Left lung (tissue), 10 donors: Measurements from ENCODE around the gene PASK. TPM values are rescaled to one million over a fixed set of nuclear protein-coding genes. Genes with fewer than 3 reads are reported as not detected.
"Not testable (repeated sequence)": the region's sequence is repeated elsewhere in the genome, so short reads cannot be mapped to it uniquely, and the experiment has no call there.

Experiments
- ATAC-seq: fragments of 200-7000 bp; cut with Tn5 transposase; one replicate; pipeline ENCODE4 v1.9.1; 2020; ENCODE audit warnings: moderate library complexity
- DNase-seq, 4 donors: peaks; one replicate each; pipeline ENCODE4 v3.0.0-alpha.2; 2013 to 2020
- H3K27ac ChIP-seq, 2 donors: fragments of 200-600 bp; sonication (generic) in 1 of 2; one replicate each; pipeline versions ENCODE4 v1.5.0 to v1.8.0; 2020 to 2021
- H3K27me3 ChIP-seq, 2 donors: fragments of 200-600 bp; sonication (generic) in 1 of 2; one replicate each; pipeline versions ENCODE4 v1.5.0 to v1.8.0; 2020 to 2021
- H3K36me3 ChIP-seq, 2 donors: fragments of 200-600 bp; sonication (generic) in 1 of 2; one replicate each; pipeline versions ENCODE4 v1.5.0 to v1.8.0; 2020 to 2021
- H3K4me1 ChIP-seq, 2 donors: fragments of 200-600 bp; one replicate each; pipeline ENCODE4 v1.8.0; 2021
- H3K4me3 ChIP-seq, 2 donors: fragments of 200-600 bp; sonication (generic) in 1 of 2; one replicate each; pipeline versions ENCODE4 v1.5.0 to v1.8.0; 2020 to 2021; ENCODE audit warnings: mild to moderate bottlenecking in 1 of 2
- H3K9me3 ChIP-seq, 2 donors: fragments of 200-600 bp; sonication (generic) in 1 of 2; one replicate each; pipeline versions ENCODE4 v1.5.0 to v1.8.0; 2020 to 2021
- intact Hi-C, 2 donors: fragments of 100-400 bp; cut with DNase I; formaldehyde crosslinking; loops; one replicate each; pipeline versions ENCODE4 v1.11.2 to v1.14.2; 2022
- polyA plus RNA-seq, 6 donors: library from polyadenylated mRNA; unstranded; fragments of 120-200 nt; gene quantifications; one replicate each; pipeline ENCODE4 v1.2.1, GENCODE V29; 2013; ENCODE audit not compliant: insufficient read length in 6 of 6
- total RNA-seq, 2 donors: library from RNA; stranded (reverse); fragmentation: NEBNext Ultra II Directional; extraction: Animal tissue kit (Norgen Biotek cat#: 25700); gene quantifications; one replicate each; pipeline ENCODE4 v1.2.1, GENCODE V29; 2021
- TF ChIP-seq, protein P1 (sequence below), 2 donors: fragments of 200-600 bp; sonication (generic) in 1 of 2; IDR thresholded peaks; one replicate each; pipeline versions ENCODE4 v1.5.0 to v1.8.0; 2021; ENCODE audit warnings: antibody characterized with exemption in 2 of 2
- donor health status: DM: no; HTN: yes; CAD: no.
- donor health status: DM: no; HTN: no; CAD: no.

PASK gene
- total and polyA plus RNA-seq, 8 donors: 12.7 to 24.8 (median 21.0) TPM

DNA sequence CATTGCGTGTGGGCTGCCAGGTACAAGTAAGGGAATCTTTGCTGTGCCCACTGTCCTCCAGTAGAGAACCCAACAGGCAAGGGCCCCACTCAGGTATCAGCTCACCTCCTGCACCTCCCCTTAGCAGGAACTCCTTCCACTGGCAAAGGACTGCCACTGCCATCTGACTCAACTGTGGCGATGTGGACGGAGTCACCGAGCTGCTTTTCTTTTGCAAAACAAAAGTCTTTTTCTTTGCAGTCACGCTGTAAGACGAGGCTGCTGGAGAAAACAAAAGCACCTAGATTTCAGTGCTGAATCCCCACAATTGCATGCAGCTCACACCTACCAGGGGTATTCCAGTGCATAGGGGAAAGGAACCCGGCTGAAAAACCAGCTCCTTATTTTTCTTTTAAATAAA lies 55.1 kb downstream of the PASK start:
- intact Hi-C loops: no loop called here
- TF ChIP-seq, protein P1, sequence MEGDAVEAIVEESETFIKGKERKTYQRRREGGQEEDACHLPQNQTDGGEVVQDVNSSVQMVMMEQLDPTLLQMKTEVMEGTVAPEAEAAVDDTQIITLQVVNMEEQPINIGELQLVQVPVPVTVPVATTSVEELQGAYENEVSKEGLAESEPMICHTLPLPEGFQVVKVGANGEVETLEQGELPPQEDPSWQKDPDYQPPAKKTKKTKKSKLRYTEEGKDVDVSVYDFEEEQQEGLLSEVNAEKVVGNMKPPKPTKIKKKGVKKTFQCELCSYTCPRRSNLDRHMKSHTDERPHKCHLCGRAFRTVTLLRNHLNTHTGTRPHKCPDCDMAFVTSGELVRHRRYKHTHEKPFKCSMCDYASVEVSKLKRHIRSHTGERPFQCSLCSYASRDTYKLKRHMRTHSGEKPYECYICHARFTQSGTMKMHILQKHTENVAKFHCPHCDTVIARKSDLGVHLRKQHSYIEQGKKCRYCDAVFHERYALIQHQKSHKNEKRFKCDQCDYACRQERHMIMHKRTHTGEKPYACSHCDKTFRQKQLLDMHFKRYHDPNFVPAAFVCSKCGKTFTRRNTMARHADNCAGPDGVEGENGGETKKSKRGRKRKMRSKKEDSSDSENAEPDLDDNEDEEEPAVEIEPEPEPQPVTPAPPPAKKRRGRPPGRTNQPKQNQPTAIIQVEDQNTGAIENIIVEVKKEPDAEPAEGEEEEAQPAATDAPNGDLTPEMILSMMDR (IDR thresholded peaks at IDR 0.05): no peak
- H3K36me3 ChIP-seq: peaks cover 0 to 93% of the 10 kb centered on the region in 2 donors
- no peak overlapping the region for H3K4me3 ChIP-seq
- H3K27me3 ChIP-seq: no peaks in the 10 kb centered on the region
- ATAC-seq (no peak), DNase-seq (no peak)
- H3K9me3 ChIP-seq: no peaks in the 10 kb centered on the region
- peaks cover 9% of the 10 kb centered on the region in 2 donors for H3K4me1 ChIP-seq
- H3K27ac ChIP-seq: peak overlapping the region in 1 of 2 donors; percentile 16

DNA sequence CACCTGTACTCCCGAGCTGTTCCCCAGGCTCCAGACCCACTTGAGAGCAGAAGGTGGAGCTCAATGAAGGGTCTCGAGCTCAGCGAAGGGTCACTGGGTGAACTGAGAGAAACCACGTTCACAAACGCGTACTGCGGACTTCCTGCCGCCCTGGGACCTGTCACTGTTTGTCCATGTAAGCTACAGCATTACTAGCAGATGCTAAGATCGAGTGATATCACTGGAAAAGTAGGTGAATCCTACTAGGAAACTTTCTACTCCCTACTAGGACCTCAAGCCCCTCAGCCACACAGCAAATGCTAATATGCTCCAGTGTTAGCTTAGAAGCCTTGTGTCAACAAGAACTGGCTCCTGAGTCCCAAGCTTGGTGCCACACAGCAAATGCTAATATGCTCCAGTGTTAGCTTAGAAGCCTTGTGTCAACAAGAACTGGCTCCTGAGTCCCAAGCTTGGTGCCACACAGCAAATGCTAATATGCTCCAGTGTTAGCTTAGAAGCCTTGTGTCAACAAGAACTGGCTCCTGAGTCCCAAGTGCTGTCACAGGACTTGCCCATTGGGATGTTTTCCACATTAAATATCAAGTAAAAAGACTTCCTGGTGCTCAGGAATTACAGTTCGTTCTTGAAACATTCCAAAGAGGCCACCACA lies 56.0 kb downstream of the PASK start:
- H3K9me3 ChIP-seq, H3K4me1 ChIP-seq, intact Hi-C loops, H3K27me3 ChIP-seq, DNase-seq, H3K4me3 ChIP-seq: not testable (repeated sequence)
- Histone ChIP-seq H3K27ac (peak overlapping the region; percentile 50 to 64), H3K36me3 (peaks cover 0 to 93% of the 10 kb centered on the region in 2 donors)
- ATAC-seq: peak; percentile 79

DNA sequence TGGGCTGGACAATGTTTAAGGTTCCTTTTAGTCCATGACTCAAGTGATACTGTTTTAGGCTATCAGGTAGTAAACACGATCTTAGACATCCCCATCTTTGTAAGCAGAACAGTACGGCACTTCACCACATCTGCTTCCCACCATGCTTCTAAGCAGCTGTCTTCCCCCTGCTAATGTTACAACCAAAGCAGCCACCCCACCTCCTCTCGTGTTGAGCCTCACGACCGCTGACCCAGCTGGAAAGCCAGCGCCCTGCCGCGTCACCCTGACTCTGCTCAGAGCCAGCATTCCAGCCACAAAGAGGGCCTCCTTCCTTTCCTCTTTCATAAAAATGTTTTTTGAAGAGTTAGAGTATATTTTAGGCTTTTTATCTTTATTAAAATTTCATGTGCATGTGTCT lies 56.6 kb downstream of the PASK start:
- ATAC-seq (peak; percentile 48), DNase-seq (no peak)
- intact Hi-C loops: no loop called here
- H3K9me3 ChIP-seq: no peaks in the 10 kb centered on the region
- TF ChIP-seq, protein P1 (IDR thresholded peaks at IDR 0.05): no peak
- H3K27me3 ChIP-seq: no peaks in the 10 kb centered on the region
- peaks cover 9% of the 10 kb centered on the region in 2 donors for H3K4me1 ChIP-seq
- peaks cover 0 to 94% of the 10 kb centered on the region in 2 donors for H3K36me3 ChIP-seq
- H3K27ac ChIP-seq: peak overlapping the region; percentile 50 to 64
- no peak overlapping the region for H3K4me3 ChIP-seq

DNA sequence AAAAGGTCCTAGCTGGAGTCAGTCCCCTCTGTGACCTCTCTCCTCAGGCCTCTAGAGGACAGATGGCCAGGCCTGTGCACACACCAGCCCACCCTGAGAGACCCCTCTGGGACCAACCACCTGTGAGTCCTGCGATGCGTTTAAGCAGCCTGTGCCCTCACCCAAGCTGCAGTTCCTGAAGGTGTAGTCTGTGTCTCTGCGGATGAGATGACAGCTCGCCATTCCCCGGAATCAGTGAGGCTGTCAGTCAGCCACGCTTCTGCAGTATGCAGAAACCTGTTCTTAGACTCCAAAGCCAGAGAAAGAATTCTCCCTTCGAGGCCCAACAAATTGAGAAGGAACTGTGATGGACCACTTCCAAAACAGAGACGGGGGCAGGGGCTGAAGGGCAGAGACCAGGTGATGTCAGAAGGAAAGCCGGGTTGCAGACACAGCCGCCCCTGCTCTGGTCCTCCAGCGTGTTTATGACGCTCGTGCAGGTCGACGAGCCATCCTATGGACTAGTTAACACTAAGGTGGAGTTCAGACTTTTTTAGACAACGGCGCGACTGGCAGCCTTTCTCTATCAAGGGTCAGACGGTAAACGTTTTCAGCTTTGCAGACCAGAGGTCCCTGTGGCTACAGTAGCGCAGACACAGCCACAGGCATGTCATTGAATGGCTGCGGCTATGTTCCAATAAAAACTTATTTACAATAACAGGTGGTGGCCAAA lies 57.4 kb downstream of the PASK start:
- Histone ChIP-seq H3K27ac (no peak overlapping the region), H3K36me3 (peaks cover 0 to 93% of the 10 kb centered on the region in 2 donors), H3K27me3 (no peaks in the 10 kb centered on the region), H3K4me3 (no peak overlapping the region), H3K4me1 (peaks cover 9% of the 10 kb centered on the region in 2 donors), H3K9me3 (no peaks in the 10 kb centered on the region)
- ATAC-seq (no peak), DNase-seq (no peak)
- intact Hi-C loops: no loop called here
- TF ChIP-seq, protein P1 (IDR thresholded peaks at IDR 0.05): no peak

DNA sequence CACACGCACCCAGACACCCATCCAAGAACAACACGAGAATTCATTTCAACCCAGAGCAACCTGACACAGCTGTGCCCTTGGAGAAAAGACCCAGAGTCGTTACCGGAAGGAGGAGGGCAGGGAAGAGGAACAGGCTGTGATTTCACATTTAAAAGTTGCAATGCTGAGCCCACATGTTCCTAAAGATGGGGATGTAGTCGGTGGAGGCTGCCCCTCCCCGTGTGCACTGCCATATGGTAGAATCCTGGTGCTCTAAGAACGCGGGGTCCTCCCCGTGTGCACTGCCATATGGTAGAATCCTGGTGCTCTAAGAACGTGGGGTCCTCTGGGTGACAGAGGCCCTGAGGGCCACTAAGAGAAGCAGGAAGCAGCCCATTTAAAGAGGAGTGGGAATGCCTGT lies 58.1 kb downstream of the PASK start:
- DNase-seq: no peak
- H3K36me3 ChIP-seq: peaks cover 0 to 93% of the 10 kb centered on the region in 2 donors
- H3K9me3 ChIP-seq: no peaks in the 10 kb centered on the region
- intact Hi-C loops: no loop called here
- TF ChIP-seq, protein P1 (IDR thresholded peaks at IDR 0.05): no peak
- no peak for ATAC-seq
- no peak overlapping the region for H3K4me3 ChIP-seq
- no peak overlapping the region for H3K27ac ChIP-seq
- H3K27me3 ChIP-seq: no peaks in the 10 kb centered on the region
- peaks cover 9% of the 10 kb centered on the region in 2 donors for H3K4me1 ChIP-seq
